GM18909 (cell line): ENCODE data around the gene WDR26.
"Not testable (repeated sequence)": the region's sequence is repeated elsewhere in the genome, so short reads cannot be mapped to it uniquely, and the experiment has no call there.

Experiments used
- ATAC-seq: cut with Tn5 transposase; IDR thresholded peaks from one replicate; pipeline ENCODE4 v1.9.1; 2021; ENCODE audit warnings: mild to moderate bottlenecking; ENCODE audit not compliant: unreplicated experiment, poor library complexity

WDR26 gene

DNA sequence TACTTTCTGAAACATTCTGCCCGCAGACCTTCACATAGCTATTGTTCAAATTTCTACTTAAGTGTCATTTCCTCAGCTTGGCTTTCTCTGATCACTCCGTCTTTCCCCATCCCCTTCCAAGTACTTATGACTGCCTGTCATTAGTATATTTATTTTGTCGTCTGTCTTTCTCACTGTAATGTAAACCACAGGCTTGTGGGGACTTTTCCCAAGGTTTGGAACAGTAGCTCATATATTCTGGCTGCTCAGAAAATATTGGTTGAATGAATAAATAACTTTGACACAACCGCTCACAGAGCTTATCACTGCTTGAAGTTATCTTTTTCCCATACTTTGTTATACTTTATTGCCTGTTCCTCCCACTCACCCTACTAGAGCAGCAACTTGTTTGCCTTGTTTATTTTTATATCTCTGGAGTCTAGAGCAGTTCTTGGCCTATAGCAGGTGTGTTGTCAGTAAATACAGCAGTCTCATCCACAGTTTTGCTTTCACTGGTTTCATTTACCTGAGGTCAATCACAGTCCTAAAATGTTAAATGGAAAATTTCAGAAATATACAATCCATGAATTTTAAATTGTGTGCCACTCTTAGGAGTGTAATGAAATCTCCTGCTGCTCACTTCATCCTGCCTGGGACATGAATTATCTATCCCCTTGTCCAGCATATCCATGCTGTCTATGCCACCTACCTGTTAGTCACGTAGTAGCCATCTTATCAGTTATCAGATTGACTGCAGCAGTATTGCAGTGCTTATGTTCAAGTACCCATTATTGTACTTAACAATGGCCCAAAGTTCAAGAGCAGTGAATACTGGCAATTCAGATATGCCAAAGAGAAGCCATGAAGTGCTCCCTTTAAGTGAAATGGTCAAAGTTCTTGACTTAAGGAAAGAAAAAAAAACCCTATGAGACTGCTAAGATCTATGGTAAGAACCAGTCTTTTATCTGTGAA lies 80.3 kb downstream of the WDR26 start:
- ATAC-seq, result no peak

DNA sequence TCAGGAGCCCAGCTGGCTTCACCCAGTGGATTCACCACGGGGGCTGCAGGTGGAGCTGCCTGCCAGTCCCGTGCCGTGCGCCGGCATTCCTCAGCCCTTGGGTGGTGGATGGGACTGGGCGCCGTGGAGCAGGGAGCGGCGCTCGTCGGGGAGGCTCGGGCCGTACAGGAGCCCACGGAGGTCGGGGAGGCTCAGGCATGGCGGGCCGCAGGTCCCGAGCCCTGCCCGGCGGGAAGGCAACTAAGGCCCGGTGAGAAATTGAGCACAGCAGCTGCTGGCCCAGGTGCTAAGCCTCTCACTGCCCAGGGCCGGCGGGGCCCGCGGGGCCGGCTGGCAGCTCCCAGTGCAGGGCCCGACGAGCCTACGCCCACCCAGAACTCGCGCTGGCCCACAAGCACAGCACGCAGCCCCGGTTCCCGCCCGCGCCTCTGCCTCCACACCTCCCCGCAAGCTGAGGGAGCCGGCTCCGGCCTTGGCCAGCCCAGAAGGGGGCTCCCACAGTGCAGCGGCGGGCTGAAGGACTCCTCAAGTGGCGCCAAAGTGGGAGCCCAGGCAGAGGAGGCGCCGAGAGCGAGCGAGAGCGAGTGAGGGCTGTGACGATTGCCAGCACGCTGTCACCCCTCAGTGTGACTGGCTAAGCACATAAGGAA lies 82.0 kb downstream of the WDR26 start:
- ATAC-seq, result not testable (repeated sequence)

- ATAC-seq, result not testable (repeated sequence)
These were observed 84.9 kb downstream of the WDR26 start for GRCh38 chr1:224349716-224350115.

GRCh38 chr1:224348137-224348536 lies 86.5 kb downstream of the WDR26 start:
- no peak for ATAC-seq

GRCh38 chr1:224343679-224344078 lies 90.9 kb downstream of the WDR26 start:
- ATAC-seq, result no peak

DNA sequence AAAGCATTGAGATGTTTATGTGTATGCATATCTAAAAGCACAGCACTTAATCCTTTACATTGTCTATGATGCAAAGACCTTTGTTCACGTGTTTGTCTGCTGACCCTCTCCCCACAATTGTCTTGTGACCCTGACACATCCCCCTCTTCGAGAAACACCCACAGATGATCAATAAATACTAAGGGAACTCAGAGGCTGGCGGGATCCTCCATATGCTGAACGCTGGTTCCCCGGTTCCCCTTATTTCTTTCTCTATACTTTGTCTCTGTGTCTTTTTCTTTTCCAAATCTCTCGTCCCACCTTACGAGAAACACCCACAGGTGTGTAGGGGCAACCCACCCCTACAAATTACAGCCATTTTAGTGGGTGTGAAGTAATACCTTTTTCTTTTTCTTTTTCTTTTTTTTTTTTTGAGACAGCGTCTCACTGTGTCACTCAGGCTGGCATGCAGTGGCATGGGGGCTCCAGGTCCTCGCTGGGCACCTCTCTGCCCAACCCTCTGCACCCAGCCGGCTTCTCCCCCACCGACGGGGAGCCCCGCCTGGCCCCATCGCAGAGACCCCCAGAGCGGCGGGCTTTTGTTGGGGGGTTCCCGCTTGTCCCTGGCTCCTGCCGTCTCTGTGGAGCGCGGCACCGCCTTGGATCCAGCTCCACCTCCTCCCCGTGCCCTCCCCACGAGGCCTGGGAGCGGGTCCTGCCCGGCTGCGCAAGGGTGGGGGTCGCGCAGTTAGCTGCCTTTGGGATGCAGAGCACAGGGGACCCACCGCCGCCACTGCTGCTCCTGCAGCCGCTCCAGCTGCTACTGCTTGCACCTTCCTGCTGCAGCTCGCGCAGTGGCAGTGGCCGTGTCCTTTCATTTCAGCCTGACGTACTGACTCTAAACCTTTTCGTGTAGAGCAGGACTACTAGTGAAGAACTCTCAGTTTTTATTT lies 93.9 kb downstream of the WDR26 start:
- ATAC-seq, result peak; percentile 86

- no peak for ATAC-seq
These were observed 95.1 kb downstream of the WDR26 start for GRCh38 chr1:224339442-224340033.

DNA sequence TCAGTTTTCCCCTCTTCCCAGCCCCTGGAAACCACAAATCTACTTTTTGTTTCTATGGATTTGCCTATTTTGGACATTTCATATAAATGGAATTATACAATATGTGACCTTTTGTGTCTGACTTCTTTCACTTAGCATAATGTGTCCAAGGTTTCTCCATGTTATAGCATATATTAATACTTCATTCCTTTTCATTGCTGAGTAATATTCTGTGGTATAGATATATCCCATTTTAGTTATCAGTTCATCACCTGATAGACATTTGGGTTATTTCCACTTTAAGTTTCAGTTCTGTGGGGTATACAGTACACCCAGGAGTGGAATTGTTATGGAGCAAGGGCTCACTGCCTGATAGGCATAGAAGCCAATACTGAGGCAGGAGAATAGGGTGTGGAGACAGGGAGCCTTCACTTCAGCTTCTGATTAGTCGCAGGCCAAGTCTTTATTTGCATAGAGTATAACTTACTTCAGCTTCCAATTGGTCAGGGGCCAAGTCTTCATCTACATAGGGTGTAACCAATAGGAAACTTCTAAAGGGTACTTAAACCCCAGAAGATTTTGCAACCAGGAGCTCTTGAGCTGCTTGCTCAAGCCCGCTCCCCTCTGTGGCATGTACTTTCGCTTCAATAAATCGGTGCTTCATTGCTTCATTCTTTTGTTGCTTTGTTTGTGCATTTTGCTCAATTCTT lies 96.3 kb downstream of the WDR26 start:
- ATAC-seq, result no peak
